HepG2 (cell line): Measurements from ENCODE around the gene SFPQ.

ENCODE experiments used
- HNRNPLL ChIP-seq: fragments of 200-400 bp; formaldehyde crosslinking; IDR thresholded peaks from 2 replicates; pipeline ENCODE4 v1.6.1; 2017; ENCODE audit warnings: mild to moderate bottlenecking, low read depth, low read length; ENCODE audit not compliant: poor library complexity, severe bottlenecking
- HOXA7 ChIP-seq: sonication (generic); formaldehyde crosslinking; IDR thresholded peaks from 2 replicates; pipeline ENCODE4 v1.8.1; 2022; ENCODE audit warnings: mild to moderate bottlenecking, missing genetic modification reagents, moderate library complexity
- JUN ChIP-seq: sonication (generic); formaldehyde crosslinking; IDR thresholded peaks from 2 replicates; pipeline ENCODE4 v1.4.0; 2020; ENCODE audit warnings: mild to moderate bottlenecking, missing genetic modification reagents
- POLR2A ChIP-seq, 2 experiments: IDR thresholded peaks; 2 replicates each; pipeline ENCODE4 v1.6.1; 2011; ENCODE audit warnings: low read depth in 2 of 2, low read length in 2 of 2, mild to moderate bottlenecking in 1 of 2, moderate library complexity in 1 of 2; ENCODE audit not compliant: insufficient read depth in 1 of 2
- POLR2G ChIP-seq: fragments of 200-400 bp; formaldehyde crosslinking; IDR thresholded peaks from 2 replicates; pipeline ENCODE4 v1.6.1; 2018; ENCODE audit warnings: mild to moderate bottlenecking, low read depth, low read length, moderate library complexity
- TF ChIP-seq, protein P1 (sequence below): sonication (generic); formaldehyde crosslinking; IDR thresholded peaks from 2 replicates; pipeline ENCODE4 v1.5.0; 2020; ENCODE audit warnings: mild to moderate bottlenecking, missing genetic modification reagents, moderate library complexity

GRCh38 chr1:35181790-35182455, 11.0 kb downstream of the SFPQ start:
- TF ChIP-seq, protein P1, sequence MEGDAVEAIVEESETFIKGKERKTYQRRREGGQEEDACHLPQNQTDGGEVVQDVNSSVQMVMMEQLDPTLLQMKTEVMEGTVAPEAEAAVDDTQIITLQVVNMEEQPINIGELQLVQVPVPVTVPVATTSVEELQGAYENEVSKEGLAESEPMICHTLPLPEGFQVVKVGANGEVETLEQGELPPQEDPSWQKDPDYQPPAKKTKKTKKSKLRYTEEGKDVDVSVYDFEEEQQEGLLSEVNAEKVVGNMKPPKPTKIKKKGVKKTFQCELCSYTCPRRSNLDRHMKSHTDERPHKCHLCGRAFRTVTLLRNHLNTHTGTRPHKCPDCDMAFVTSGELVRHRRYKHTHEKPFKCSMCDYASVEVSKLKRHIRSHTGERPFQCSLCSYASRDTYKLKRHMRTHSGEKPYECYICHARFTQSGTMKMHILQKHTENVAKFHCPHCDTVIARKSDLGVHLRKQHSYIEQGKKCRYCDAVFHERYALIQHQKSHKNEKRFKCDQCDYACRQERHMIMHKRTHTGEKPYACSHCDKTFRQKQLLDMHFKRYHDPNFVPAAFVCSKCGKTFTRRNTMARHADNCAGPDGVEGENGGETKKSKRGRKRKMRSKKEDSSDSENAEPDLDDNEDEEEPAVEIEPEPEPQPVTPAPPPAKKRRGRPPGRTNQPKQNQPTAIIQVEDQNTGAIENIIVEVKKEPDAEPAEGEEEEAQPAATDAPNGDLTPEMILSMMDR (CRISPR knock-in tag), result no peak
- TF ChIP-seq HNRNPLL (no peak), POLR2A (IDR thresholded peaks at IDR 0.05; ENCODE audit: insufficient read depth in 1 of 2, low read depth in 2 of 2, low read length in 2 of 2) (peak in 1 of 2 experiments; percentile 56; a peak in 1 of 4 replicates), POLR2G (peak; percentile 55), JUN (CRISPR knock-in tag) (no peak), HOXA7 (no peak)
